G401 (cell line): ENCODE measurements around the gene KRTAP5-1. TPM values are rescaled to one million over a fixed set of nuclear protein-coding genes. Genes with fewer than 3 reads are reported as not detected.
A peak's percentile ranks its signal among the peaks of the same experiment; 100 is the strongest.

Experiments
- DNase-seq: peaks from one replicate; pipeline ENCODE4 v3.0.0-alpha.2; 2015; ENCODE audit warnings: low spot score
- in situ Hi-C: cut with HindIII; loops from 2 replicates; pipeline ENCODE4 v1.10.0; 2016; ENCODE audit warnings: low sequenced_read_pairs, mixed read lengths
- total RNA-seq: library from RNA; depleted of rRNA; stranded (reverse); fragments of >200 nt; shearing (Covaris generic); gene quantifications from 2 replicates; pipeline ENCODE4 v1.2.3, GENCODE V29; 2014

The KRTAP5-1 gene
- total RNA-seq, 1 experiment from 2014 or later = not detected

DNA sequence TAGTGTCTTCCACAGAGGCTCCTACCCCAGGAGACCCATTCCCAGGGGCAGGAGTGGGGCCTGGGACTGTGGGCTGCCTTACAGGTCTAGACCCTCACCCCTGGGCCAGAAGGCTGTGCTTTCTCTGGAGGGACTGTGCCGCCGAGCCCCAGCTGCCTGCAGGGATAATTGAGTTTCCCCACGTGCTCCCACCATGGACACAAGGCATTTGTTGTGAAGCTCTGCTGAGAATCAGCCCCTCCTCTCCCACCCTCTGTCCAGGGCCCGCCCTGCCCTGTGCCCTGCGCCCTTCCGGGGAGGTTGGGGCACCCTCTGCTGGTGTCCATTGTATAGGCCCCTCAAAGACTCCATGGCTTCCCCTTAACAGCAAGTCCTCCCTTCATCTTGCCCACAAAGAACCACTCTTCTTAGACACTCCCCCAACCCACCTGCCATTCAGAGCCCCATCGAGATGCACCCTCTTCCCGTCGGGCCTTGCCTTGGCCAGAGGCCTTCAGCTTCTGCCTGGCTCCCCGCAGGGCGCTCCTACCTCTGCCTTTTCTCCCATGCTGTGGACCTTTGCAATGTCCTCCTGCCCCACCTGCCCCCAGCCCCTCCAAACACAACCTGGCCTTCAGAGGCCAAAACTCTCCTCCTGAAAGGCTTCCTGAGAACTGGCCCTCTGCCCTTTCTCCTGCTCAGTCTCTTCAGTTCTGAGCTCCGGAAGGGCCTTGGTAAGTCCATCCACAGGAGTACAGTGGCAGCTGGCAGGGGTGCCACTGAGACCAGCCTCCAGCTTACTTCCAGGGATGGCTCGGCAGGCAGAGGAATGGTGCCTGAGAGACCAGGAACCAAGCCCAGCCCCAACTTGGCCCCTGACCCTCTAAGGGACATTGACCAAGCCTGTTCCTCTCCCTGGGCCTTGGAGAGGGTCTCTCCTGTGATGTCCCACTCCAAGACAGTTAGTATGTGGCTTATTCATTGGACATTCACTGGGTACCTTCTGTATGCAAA, 35.4 kb downstream of the KRTAP5-1 start:
- in situ Hi-C loops = no loop called here
- DNase-seq = no peak

DNA sequence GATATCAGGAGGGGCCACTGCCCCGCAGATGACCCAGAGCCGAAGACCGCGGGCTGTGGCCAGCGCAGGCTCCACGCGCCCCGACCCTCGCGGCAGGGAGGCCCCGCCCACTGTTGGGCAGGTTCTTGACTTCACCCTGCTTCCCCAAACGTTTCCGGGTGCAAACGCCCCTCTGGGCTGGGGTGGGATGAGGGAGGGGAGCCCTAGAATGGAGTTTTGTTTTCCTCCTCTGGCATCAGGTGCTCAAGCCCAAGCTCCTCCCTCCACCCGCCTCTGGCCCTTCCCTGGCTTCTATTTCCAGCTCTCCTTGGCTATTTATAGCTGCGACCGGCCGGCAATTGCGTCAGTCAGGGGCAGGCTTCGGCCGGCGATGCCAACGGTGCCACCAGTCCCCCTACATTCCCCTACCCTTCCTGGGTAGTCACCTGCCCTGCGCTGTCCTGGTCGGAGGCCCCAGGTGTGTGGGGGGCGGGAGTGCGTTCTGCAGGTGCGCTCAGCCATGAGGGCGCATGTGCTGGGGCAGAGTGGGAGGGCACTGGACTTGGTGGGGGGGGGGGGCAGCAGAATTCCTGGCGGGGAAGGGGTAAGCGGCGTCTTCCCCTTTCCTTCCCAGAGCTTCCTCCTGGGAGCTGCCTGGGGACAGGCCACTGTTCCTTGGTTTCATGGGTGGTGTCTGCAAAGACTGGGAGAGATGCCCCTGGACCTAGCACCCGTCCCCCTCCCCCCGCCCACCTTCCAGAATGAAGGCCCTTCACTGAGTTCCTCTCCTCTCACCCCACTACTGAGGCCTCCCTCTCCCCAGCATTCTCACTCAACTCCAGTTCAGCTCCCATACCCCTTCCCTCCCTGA, 36.6 kb downstream of the KRTAP5-1 start:
- in situ Hi-C loops = no loop called here
- peak; percentile 78 for DNase-seq

DNA sequence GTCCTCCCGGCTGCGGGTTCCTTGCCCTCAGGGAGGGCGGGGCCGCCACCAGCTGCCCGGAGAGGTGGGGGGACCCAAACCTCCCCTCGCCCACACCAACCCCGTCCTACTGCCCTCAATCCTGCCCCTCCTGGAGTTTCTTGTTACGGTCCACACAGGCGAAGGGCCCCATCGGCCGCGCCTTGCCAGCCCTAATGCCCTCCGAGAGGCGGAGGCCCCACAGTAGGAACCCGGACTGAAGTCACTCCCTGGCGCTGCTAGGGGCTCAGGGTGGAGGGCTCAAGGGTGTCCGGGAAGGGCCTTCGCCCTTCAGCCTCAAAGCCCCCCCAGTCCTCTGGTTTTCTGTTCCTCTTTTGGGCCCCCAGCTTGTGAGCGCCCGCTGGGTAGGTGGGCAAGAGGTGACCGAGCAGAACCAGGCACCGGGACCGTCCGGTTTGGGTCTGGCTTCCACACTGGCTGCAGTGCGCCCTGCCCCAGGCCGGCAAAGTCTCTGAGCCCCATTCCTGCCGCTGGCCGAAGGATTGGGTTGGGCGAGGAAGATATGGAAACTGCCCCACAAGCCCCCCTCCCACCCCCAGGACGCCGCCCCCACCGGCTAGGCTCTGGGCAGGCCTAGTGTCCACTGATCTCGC, 37.5 kb downstream of the KRTAP5-1 start:
- DNase-seq = no peak
- in situ Hi-C loops = no loop called here

DNA sequence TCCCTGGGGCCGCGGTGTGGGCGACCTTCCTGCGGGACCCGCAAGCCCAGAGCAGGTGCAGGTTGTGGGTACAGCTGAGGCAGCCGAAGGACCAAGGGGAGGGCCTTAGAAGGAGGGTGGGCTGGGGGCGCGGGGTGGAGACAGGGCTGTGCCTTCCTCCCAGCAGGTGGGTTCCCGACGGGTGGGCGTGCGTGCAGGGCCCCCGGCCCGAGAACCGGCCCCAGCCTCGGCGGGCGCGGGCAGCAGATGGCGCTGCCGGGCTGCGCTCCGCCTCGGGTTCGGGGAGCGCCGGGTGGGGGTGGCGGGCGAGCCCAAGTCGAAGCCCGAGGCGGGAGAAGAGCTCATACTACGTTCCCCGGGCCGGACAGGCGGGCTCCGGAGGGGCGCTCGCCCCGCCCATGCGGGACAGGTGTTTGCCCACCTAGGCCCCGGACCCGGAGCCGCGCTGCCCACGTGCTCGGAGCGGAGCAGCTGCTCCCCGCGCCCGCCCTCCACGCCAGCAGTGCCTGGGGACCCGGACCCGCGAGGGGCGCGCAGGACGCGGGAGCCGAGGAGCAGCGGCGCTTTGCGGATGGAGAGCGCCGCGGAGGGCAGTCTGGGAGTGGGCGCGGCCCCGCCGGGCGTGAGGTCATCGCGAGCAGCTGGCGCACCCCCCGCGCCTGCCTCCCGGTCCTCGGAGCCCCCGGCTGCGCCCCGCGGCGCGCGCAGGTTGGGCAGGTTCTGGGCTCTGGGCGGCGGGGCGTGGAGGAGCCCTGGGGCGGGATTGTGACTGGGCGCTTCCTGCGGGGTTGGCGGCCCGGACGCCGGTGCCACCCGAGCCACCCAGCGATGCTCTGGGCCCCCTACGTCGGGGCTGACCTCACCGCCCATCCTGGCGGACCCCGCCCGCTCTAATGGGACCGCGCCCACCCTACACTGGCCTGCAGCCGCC, 38.3 kb downstream of the KRTAP5-1 start:
- in situ Hi-C loops = no loop called here
- DNase-seq = peak; percentile 64

DNA sequence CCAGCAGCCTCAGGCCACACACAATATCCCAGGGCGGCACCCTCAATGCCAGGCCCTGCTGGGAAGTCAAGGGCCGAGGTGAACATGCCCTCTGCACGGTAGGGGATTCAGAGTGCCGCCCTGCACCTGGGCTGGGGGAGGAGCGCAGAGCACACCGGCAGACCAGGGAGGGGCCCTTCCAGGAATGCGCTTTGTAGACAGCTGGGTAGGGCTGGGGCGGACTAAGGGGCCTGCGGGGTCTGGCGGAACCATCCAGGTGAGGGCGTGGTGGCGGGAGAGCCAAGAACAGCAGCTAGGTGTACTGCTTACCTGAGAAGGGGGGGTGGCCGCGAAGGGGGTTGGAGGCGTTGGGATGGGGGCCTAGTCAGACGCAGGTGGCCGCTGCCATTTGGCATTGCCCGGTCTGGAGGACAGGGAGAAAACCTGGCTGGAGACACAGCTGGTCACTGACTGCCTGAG, 39.0 kb downstream of the KRTAP5-1 start:
- in situ Hi-C loops = no loop called here
- DNase-seq = no peak

DNA sequence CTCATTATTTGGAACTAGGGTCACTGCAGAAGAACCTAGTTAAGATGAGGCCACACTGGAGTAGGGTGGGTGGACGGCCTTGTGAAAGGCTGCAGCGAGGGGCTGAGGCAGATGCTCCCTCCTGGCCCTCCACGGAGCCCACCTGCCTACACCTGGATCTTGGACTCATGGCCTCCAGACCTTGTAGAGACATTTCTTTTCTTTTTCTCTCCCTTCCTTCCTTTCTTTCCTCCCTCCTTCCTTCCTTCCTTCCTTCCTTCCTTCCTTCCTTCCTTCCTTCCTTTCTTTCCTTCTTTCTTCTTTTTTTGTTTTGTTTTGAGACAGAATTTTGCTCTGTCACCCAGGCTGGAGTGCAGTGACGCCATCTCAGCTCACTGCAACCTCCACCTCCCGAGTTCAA, 39.7 kb downstream of the KRTAP5-1 start:
- no peak for DNase-seq
- in situ Hi-C loops = no loop called here

DNA sequence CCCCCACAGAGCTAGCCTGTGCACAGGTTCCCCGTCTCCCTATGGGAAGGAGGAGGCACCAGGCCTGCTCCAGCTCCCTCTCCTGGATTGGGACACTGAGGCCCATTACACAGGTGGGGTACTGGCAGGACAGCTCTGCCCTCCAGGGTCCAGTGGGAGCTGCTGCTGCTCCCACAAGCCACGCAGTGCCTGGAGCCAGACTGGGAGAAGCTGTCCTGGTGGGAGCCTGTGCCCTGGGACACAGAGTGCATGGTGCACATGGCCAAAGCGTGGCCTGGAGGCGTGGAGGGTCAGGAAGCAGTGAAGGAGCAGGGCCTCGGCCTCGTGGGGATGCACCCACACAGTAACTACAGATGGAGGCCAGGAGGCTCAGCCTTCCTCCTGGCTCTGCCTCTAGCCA, 40.5 kb downstream of the KRTAP5-1 start:
- in situ Hi-C loops = no loop called here
- DNase-seq = no peak

DNA sequence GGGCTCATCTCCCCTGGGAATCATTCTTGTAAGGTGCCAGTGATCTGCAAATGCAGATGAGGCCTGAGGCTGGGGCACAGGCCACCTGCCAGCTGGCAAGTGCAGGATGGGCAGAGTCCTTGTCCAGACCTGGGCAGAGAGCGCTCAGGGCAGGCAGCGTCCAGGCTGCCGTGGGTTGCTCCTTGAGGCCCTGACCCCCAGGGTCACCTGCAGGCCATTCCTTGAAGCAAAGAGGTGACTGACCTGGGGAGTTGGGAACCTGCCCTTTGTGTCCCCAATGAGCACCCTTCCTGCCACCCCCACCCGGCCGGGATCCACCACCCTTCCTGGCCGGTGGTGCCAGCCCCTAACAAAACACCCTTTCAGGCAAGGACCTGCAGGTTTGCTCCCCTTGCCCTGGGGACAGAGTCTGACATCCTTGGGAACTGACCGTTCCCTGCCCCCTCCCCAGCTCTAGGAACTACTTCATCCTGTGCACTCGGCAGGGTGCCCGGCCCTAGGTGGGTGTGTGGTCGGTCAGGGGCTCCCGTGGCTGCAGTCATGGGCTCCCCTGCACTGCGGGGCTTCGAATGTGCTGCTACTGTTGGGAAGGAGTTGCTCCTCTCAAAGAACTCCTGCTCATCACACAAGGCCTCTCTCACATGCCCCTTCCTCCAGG, 41.3 kb downstream of the KRTAP5-1 start:
- in situ Hi-C loops = no loop called here
- DNase-seq = no peak

DNA sequence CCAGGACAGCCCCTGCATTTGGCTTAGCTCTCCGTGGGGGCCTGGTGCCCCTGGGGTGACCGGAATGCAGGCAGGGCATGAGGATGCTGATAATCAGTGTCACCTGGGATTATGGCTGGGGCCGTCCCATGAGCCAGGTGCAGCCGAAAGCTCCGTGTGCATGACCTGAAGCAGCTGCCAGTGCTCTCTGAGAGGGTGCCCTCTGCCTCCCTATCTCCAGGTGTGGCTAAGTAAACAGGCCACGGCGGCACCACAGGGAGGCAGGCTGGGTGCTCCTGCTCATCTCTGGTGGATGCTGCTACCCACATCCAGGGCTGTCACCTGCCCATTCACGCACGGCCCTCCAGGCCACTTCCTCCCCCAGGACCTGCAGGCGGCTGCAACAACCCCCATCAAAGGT, 42.8 kb downstream of the KRTAP5-1 start:
- DNase-seq = no peak
- in situ Hi-C loops = no loop called here

DNA sequence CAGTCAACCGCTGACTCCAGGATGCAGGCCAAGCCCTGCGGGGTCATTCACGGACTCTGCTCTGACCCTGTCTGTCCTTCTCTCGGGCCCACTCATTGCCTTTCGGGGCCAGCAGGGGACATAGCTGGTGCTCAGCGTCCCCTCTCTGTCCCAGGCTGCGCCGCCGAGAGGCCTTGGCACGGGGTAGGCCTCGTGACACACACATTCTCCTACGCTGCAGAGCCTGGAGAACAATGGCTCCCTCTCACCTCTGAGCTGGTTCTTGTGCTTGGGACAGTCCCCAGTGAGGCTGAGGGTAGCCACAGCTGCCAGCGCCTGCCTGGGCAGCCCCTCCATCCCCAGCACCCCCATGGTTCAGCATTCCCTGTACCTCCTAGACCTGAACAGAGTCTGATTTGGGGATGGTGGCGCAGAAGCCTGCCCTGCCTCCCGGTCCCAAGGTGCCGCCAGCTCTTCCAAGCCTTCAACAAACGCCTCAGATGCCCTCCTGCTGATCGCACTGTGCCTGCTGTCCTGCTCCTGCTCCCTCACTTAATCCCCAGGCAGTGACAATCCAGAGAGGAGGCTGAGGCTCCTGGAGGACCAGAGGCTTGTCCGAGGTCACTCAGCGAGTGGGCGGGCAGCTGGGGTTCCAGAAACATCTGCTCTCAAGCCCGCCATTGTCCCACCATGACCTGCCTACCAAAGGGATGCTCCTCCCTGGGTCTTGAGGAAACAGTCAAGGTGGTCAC, 43.4 kb downstream of the KRTAP5-1 start:
- DNase-seq = no peak
- in situ Hi-C loops = no loop called here

DNA sequence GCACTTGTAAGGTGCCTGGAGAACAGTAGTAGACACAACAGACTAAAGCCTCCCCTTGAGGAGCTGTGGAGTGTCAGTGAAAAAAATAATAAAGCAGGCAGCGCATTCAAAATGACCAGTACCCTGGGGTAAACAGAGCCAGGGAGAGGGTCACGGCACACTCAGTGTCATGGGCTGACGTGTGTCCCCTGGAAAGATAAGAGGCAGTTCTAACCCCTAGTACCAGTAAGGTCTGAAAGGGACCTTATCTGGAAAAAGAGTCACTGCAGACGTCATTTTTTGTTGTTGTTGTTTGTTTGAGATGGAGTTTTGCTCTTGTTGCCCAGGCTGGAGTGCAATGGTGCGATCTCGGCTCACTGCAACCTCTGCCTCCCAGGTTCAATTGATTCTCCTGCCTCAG, 45.0 kb downstream of the KRTAP5-1 start:
- in situ Hi-C loops = no loop called here

DNA sequence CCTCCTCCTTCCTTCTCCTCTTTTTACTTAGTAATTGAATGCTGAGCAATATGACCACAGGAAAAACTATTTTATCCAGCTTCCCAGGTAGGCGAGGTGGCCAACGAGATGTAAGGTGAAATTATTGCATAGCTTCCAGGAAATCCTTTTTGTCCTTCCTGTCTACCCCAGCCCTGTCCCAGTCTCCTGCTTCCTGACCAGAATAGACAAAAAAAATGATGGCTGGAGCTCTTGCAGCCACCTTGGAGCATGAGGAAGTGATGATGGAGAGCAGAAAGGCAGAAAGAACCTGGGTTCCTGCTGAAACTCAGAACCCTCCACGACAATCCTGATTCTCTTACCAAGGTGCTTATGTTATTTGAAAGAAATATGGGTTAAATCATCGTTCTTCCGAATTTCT, 46.9 kb downstream of the KRTAP5-1 start:
- in situ Hi-C loops = loop anchor here (10.0 kb wide), 1 partner anchor 87 kb away; the partner anchor contains the start of genes KRTAP5-4 and KRTAP5-5

More for the DNA sequence above, 45.0 kb downstream of the KRTAP5-1 start:
- no peak for DNase-seq

DNA sequence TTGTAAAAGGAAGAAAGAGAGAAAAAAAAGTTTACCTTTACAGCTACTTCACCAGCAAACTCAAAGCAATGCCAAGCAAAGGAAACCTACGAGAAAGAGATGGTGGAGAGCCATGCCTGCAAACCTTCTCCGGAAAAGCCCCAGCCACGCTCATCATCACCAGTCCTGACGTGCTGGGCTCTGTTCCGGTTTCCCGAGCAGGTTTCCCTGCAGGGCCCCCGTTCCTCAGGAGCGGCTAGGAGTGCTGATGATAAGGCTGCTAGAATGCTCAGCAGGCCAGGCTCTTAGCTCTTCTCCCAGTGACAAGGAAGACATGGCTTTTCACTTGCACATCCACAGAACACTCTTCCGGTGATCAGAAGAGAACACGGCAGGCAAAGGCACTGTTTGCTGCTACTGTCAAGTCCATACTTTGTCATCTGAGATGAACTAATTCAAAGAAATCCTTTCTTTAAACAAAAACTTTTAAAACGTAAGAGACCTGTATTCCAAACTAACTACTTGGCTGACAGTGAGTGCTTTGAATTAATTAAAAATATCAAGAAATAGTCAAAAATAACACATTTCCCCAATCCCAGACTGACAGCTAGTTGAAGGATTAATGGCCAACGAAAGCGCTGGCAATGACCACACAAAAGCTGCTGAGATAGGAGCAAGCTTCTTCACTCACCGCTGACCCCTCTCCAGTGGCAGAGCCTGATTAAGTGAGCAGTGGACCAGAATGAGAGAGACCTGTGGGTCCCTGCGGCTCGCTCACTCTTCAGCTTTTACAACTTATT, 48.8 kb downstream of the KRTAP5-1 start:
- in situ Hi-C loops = loop anchor here (10.0 kb wide), 1 partner anchor 89 kb away; the partner anchor contains the start of genes KRTAP5-4 and KRTAP5-5
- no peak for DNase-seq

More for the DNA sequence above, 46.9 kb downstream of the KRTAP5-1 start:
- no peak for DNase-seq

DNA sequence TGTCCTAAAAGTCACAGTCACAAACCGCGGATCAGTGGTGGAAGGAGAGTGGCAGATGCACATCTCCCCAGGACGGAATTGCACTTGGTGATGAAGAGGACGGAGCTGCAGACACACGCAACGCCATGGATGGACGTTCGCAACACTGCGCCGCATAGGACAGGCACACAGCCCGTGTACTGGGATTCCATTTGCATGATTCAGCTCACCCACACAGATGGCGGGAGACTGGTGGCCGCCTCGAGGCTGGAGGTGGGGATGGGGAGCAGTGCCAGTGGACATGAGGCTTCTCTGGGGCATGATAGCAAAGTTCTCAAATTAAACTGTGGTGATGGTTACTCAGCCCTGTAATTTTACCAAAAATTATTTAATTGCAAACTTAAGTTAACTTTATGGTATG, 50.4 kb downstream of the KRTAP5-1 start:
- in situ Hi-C loops = loop anchor here (10.0 kb wide), 1 partner anchor 90 kb away; the partner anchor contains the start of genes KRTAP5-4 and KRTAP5-5
- DNase-seq = no peak
